B cell (primary cell): Measurements from ENCODE around the gene RRAGC. TPM values are rescaled to one million over a fixed set of nuclear protein-coding genes. Genes with fewer than 3 reads are reported as not detected.

Experiments
- ATAC-seq: fragments of 200-7000 bp; cut with Tn5 transposase; one replicate; pipeline ENCODE4 v1.10.0; 2021; ENCODE audit warnings: low read depth, mild to moderate bottlenecking, moderate number of reproducible peaks, moderate library complexity
- CTCF ChIA-PET: fragments of 350-600 bp; sonication (Branson Sonifier 250); formaldehyde crosslinking; loops from one replicate; lab custom pipeline; 2021; ENCODE audit warnings: antibody characterized with exemption, inconsistent platforms; lab: Charles Lee
- POLR2A ChIA-PET: fragments of 350-600 bp; sonication (Branson Sonifier 250); formaldehyde crosslinking; loops from one replicate; lab custom pipeline; 2021; ENCODE audit warnings: antibody characterized with exemption; lab: Charles Lee
- DNase-seq: peaks from one replicate; pipeline ENCODE4 v3.0.0; 2013
- H2AFZ ChIP-seq: 2 replicates; pipeline ENCODE4 v1.6.1; 2012; ENCODE audit warnings: mild to moderate bottlenecking, low read depth, low read length; ENCODE audit not compliant: insufficient read depth, poor library complexity, severe bottlenecking
- H3K27ac ChIP-seq, 2 donors: 1 replicate in 1 of 2; 2 replicates in 1 of 2; pipeline ENCODE4 v1.5.1; 2012 to 2013; ENCODE audit warnings: low read length in 2 of 2, mild to moderate bottlenecking in 2 of 2, moderate library complexity in 1 of 2
- H3K27me3 ChIP-seq, 4 experiments: fragments of 200-600 bp in 1 of 4; sonication (generic) in 1 of 4; replicated peaks in 1 of 4; 1 replicate in 2 of 4; 2 replicates in 2 of 4; pipeline versions ENCODE4 v1.6.1 to v1.7.0; 2013 to 2016; ENCODE audit warnings: low read length in 3 of 4, mild to moderate bottlenecking in 2 of 4, mixed read lengths in 1 of 4, moderate library complexity in 1 of 4; ENCODE audit not compliant: insufficient read depth in 4 of 4, control insufficient read depth in 3 of 4; ENCODE audit errors: control extremely low read depth in 1 of 4
- H3K36me3 ChIP-seq, 2 experiments: replicated peaks in 1 of 2; 1 replicate in 1 of 2; 2 replicates in 1 of 2; pipeline versions ENCODE4 v1.6.1 to v1.7.1; 2013; ENCODE audit warnings: low read length in 1 of 2; ENCODE audit not compliant: insufficient read depth in 2 of 2, control insufficient read depth in 1 of 2; ENCODE audit errors: control extremely low read depth in 1 of 2, extremely low read depth in 1 of 2
- H3K4me1 ChIP-seq, 2 donors: fragments of 200-600 bp in 1 of 2; sonication (generic) in 1 of 2; 1 replicate in 1 of 2; 2 replicates in 1 of 2; pipeline versions ENCODE4 v1.5.1 to v1.6.1; 2013 to 2017; ENCODE audit warnings: low read length in 2 of 2; ENCODE audit not compliant: control insufficient read depth in 2 of 2, insufficient read depth in 2 of 2
- H3K4me2 ChIP-seq: replicated peaks from 2 replicates; pipeline ENCODE3; 2012; ENCODE audit warnings: mild to moderate bottlenecking, low read depth, low read length; ENCODE audit not compliant: poor library complexity, severe bottlenecking
- H3K4me3 ChIP-seq, 5 experiments: fragments of 200-600 bp in 1 of 5; sonication (generic) in 1 of 5; 1 replicate in 3 of 5; 2 replicates in 2 of 5; pipeline versions ENCODE4 v1.5.1 to v1.7.0; 2011 to 2016; ENCODE audit warnings: low read length in 4 of 5, mild to moderate bottlenecking in 4 of 5, low read depth in 2 of 5, control low read depth in 1 of 5, moderate library complexity in 1 of 5; ENCODE audit not compliant: insufficient read depth in 1 of 5; ENCODE audit errors: control extremely low read depth in 1 of 5, extremely low read depth in 1 of 5
- H3K79me2 ChIP-seq: fragments of 200-600 bp; sonication (generic); one replicate; pipeline ENCODE4 v1.6.0; 2016; ENCODE audit warnings: low read length; ENCODE audit not compliant: control insufficient read depth, insufficient read depth
- H3K9ac ChIP-seq: fragments of 200-600 bp; sonication (generic); 2 replicates; pipeline ENCODE4 v1.6.1; 2017; ENCODE audit warnings: mild to moderate bottlenecking, low read length, moderate library complexity
- H3K9me3 ChIP-seq, 3 donors: one replicate each; pipeline versions ENCODE4 v1.6.1 to v1.7.1; 2013; ENCODE audit warnings: low read length in 2 of 3; ENCODE audit not compliant: control insufficient read depth in 2 of 3, insufficient read depth in 1 of 3; ENCODE audit errors: control extremely low read depth in 1 of 3
- H4K20me1 ChIP-seq: 2 replicates; pipeline ENCODE4 v1.6.0; 2012; ENCODE audit warnings: mild to moderate bottlenecking, low read length; ENCODE audit not compliant: insufficient read depth, control insufficient read depth, poor library complexity, severe bottlenecking
- H3K27ac Mint-ChIP-seq: one replicate; pipeline ENCODE4 v1.8.0; 2021; ENCODE audit warnings: mixed read lengths
- H3K27me3 Mint-ChIP-seq: one replicate; pipeline ENCODE4 v1.8.0; 2021; ENCODE audit warnings: mixed read lengths
- H3K4me1 Mint-ChIP-seq: one replicate; pipeline ENCODE4 v1.8.0; 2021; ENCODE audit warnings: mixed read lengths
- H3K4me3 Mint-ChIP-seq: one replicate; pipeline ENCODE4 v1.8.0; 2021; ENCODE audit warnings: mixed read lengths
- H3K9me3 Mint-ChIP-seq: one replicate; pipeline ENCODE4 v1.8.0; 2022; ENCODE audit warnings: mixed read lengths; ENCODE audit not compliant: insufficient read depth
- EZH2 ChIP-seq: IDR thresholded peaks from 2 replicates; pipeline ENCODE4 v1.6.1; 2012; ENCODE audit warnings: borderline replicate concordance, low read depth, mild to moderate bottlenecking, moderate library complexity, low read length; ENCODE audit not compliant: insufficient read depth, poor library complexity, severe bottlenecking
- WGBS: methylation state at CpG from one replicate; pipeline ENCODE4 v1.1.5; 2013; ENCODE audit warnings: missing lambda C conversion rate; ENCODE audit not compliant: insufficient coverage; 5-methylcytosine and 5-hydroxymethylcytosine counted together
- intact Hi-C: fragments of 100-400 bp; cut with micrococcal nuclease; formaldehyde crosslinking; loops from one replicate; pipeline ENCODE4 v1.10.0; 2022
- polyA plus RNA-seq: library from polyadenylated mRNA; depleted of rRNA; stranded (reverse); fragments of >200 nt; gene quantifications from 2 replicates; pipeline ENCODE4 v1.2.3, GENCODE V29; 2012
- total RNA-seq, 2 donors: library from RNA; stranded (reverse); fragments of 120-200 nt in 1 of 2; gene quantifications; 1 replicate in 1 of 2; 2 replicates in 1 of 2; pipeline versions ENCODE4 v1.2.3 to v1.2.4, GENCODE V29; 2013 to 2022
- TF ChIP-seq, protein P1 (sequence below): fragments of 200-600 bp; IDR thresholded peaks from one replicate; pipeline ENCODE4 v1.8.0; 2022; ENCODE audit warnings: antibody characterized with exemption, mild to moderate bottlenecking

Gene RRAGC
- total and polyA plus RNA-seq, 2 donors (not counting 1 experiment from before 2014, with no cell fraction given) = 11.4 to 37.6 TPM

DNA sequence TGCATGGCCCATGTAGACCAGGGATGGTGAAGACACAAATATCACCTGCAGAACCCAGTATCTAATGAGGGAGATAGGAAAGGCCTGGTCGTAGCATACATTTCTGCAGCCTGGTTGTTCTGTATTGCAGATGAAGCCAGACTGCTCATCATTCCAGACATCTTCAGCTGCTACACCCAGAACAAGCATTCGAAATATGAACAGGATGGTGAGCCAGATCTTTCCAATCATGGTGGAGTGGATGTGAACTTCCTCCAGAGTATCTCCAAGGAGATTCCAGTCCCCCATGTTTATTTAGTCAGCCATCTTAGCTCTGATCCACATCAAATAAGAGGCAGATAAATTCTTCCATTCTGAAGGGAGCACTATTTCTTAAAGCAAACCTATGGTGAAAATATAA lies 16.2 kb upstream of the RRAGC start:
- H3K4me2 ChIP-seq = no peak overlapping the region
- H3K9me3 Mint-ChIP-seq = no peaks in the 10 kb centered on the region

More for the DNA sequence above, 16.2 kb upstream of the RRAGC start:
- H3K4me3 Mint-ChIP-seq = no peak overlapping the region
- no CpG with 5 or more reads among the region's 2 CpGs for WGBS
- Histone ChIP-seq H3K79me2 (peaks cover 23% of the 10 kb centered on the region), H3K9me3 (no peaks in the 10 kb centered on the region), H3K36me3 (no peaks in the 10 kb centered on the region), H3K4me3 (no peak overlapping the region), H3K27ac (no peak overlapping the region), H3K4me1 (peaks cover 13 to 21% of the 10 kb centered on the region in 2 donors), H3K27me3 (no peaks in the 10 kb centered on the region), H3K9ac (no peak overlapping the region), H4K20me1 (no peaks in the 10 kb centered on the region), H2AFZ (no peak overlapping the region)
- DNase-seq = no peak
- H3K27ac Mint-ChIP-seq = no peak overlapping the region
- intact Hi-C loops = no loop called here
- TF ChIP-seq, protein P1, sequence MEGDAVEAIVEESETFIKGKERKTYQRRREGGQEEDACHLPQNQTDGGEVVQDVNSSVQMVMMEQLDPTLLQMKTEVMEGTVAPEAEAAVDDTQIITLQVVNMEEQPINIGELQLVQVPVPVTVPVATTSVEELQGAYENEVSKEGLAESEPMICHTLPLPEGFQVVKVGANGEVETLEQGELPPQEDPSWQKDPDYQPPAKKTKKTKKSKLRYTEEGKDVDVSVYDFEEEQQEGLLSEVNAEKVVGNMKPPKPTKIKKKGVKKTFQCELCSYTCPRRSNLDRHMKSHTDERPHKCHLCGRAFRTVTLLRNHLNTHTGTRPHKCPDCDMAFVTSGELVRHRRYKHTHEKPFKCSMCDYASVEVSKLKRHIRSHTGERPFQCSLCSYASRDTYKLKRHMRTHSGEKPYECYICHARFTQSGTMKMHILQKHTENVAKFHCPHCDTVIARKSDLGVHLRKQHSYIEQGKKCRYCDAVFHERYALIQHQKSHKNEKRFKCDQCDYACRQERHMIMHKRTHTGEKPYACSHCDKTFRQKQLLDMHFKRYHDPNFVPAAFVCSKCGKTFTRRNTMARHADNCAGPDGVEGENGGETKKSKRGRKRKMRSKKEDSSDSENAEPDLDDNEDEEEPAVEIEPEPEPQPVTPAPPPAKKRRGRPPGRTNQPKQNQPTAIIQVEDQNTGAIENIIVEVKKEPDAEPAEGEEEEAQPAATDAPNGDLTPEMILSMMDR = no peak
- TF ChIP-seq EZH2 = no peak
- no peaks in the 10 kb centered on the region for H3K27me3 Mint-ChIP-seq
- ATAC-seq = no peak
- POLR2A ChIA-PET = interaction anchor here (0.6 kb wide), 1 partner anchor 1146 kb away, joined by 6 read pairs; no protein-coding TSS in a partner anchor
- CTCF ChIA-PET = interaction anchor here (1.3 kb wide), 1 partner anchor 41 kb away, joined by 3 read pairs; no protein-coding TSS in a partner anchor
- H3K4me1 Mint-ChIP-seq = peaks cover 24% of the 10 kb centered on the region
